Limb (tissue), 2 donors: ENCODE results near the gene ATG2A.
A peak's percentile ranks its signal among the peaks of the same experiment; 100 is the strongest.
"Not testable (repeated sequence)": the region's sequence is repeated elsewhere in the genome, so short reads cannot be mapped to it uniquely, and the experiment has no call there.

Source experiments
- DNase-seq, 2 donors: peaks; one replicate each; pipeline ENCODE4 v3.0.0-alpha.2; 2016; ENCODE audit errors: extremely low spot score in 2 of 2

Gene ATG2A

GRCh38 chr11:64854534-64855502 lies 62.2 kb downstream of the ATG2A start:
- DNase-seq, result no peak

GRCh38 chr11:64854157-64854533 lies 62.9 kb downstream of the ATG2A start:
- DNase-seq, result no peak

- no peak for DNase-seq
Measured at GRCh38 chr11:64853709-64854108, 63.3 kb downstream of the ATG2A start.

GRCh38 chr11:64852804-64853509 lies 64.1 kb downstream of the ATG2A start:
- no peak for DNase-seq

GRCh38 chr11:64851831-64852351 lies 65.1 kb downstream of the ATG2A start:
- DNase-seq, result no peak

- no peak for DNase-seq
Measured at GRCh38 chr11:64850979-64851567, 65.9 kb downstream of the ATG2A start.

- no peak for DNase-seq
Measured at GRCh38 chr11:64849598-64850356, 67.2 kb downstream of the ATG2A start.

- no peak for DNase-seq
Measured at GRCh38 chr11:64848826-64849597, 68.0 kb downstream of the ATG2A start.

GRCh38 chr11:64848214-64848825 lies 68.7 kb downstream of the ATG2A start:
- no peak for DNase-seq

GRCh38 chr11:64846998-64847666 lies 69.9 kb downstream of the ATG2A start:
- peak; percentile 91 to 96 for DNase-seq

GRCh38 chr11:64845776-64846129 lies 71.3 kb downstream of the ATG2A start:
- DNase-seq, result not testable (repeated sequence)

- no peak for DNase-seq
Measured at GRCh38 chr11:64845129-64845775, 71.8 kb downstream of the ATG2A start.
